GM20000 (cell line): ENCODE data around the gene CAMSAP1.

ENCODE experiments used
- DNase-seq: peaks from one replicate; pipeline ENCODE4 v3.0.0; 2012; ENCODE audit warnings: low spot score
- CTCF ChIP-seq: IDR thresholded peaks from 2 replicates; pipeline ENCODE4 v1.5.1; 2012; ENCODE audit warnings: mild to moderate bottlenecking, control low read depth; ENCODE audit errors: extremely low read depth, missing control alignments

The CAMSAP1 gene

DNA sequence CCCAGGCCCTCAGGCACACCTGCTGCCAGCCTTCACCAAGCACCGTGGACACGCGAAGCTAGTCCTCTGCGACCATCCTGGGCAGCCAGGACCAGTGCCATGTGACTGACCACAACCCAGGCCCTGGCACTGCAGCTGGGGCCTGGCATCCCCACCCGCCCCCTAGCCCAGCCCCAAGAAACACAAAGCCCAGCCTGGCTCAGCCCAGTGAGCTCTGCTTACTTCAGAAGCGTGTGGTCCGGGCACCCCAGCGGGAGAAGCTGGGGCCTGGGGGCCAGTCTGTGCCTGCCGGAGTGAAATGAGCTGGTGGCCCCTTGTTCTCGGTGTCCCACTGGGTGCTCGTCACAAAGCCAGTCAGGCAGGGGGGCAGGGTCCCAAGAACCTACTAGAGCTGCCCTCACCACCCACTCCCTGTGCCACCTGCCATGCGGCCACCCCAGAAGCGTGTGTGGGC lies 117.5 kb downstream of the CAMSAP1 start:
- TF ChIP-seq CTCF: no peak
- no peak for DNase-seq

GRCh38 chr9:135788576-135789300 lies 118.6 kb downstream of the CAMSAP1 start:
- no peak for DNase-seq
- no peak for TF ChIP-seq CTCF

- DNase-seq: no peak
- no peak for TF ChIP-seq CTCF
Measured at GRCh38 chr9:135787776-135788575, 119.4 kb downstream of the CAMSAP1 start.

DNA sequence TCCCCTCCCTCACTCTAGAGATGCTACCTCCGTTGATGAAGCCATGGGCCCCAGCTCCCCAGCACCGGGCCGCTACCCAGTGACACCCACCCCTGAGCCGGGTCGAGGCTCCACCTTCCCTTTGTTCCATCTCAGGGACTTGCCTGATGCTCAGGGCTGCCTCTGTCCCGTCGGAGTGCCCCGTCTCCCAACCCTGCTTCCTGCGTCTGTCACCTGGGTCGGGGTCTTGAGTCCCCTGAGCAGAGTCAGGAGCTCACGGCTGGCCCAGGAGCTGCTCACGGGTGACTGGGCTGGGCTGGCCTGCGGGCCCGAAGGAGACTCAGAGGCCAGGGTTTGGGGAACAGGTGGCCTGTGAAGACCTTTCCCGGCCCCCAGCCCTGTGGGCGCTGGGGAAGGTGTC lies 120.0 kb downstream of the CAMSAP1 start:
- no peak for DNase-seq
- no peak for TF ChIP-seq CTCF

DNA sequence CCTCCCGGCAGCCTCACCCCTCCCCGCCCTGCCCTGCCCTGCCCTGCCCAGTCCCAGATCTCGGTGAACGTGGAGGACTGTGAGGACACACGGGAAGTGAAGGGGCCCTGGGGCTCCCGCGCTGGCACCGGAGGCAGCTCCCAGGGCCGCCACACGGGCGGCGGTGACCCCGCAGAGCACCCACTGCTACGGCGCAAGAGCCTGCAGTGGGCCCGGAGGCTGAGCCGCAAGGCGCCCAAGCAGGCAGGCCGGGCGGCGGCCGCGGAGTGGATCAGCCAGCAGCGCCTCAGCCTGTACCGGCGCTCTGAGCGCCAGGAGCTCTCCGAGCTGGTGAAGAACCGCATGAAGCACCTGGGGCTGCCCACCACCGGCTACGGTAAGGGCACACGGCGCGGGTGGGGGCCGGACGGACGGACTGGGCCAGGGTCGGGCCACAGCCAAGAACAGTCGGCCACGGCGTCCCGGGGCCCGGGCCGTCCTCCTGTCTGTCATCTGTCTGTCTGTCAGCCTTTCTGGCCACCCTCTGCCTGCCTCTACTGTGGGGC lies 121.1 kb downstream of the CAMSAP1 start:
- no peak for TF ChIP-seq CTCF

GRCh38 chr9:135785013-135785575 lies 122.3 kb downstream of the CAMSAP1 start:
- no peak for TF ChIP-seq CTCF

More for the DNA sequence above, 121.1 kb downstream of the CAMSAP1 start:
- no peak for DNase-seq

More at GRCh38 chr9:135785013-135785575, 122.3 kb downstream of the CAMSAP1 start:
- DNase-seq: no peak
